Kidney epithelial cell (primary cell): Measurements from ENCODE around the gene PDLIM7. TPM values are rescaled to one million over a fixed set of nuclear protein-coding genes. Genes with fewer than 3 reads are reported as not detected.

Experiments
- DNase-seq: peaks from one replicate; pipeline ENCODE4 v3.0.0-alpha.2; 2010; ENCODE audit warnings: low read depth
- H3K27me3 ChIP-seq: 2 replicates; pipeline ENCODE4 v1.6.0; 2011; ENCODE audit warnings: low read length; ENCODE audit not compliant: control insufficient read depth, insufficient read depth
- H3K36me3 ChIP-seq: 2 replicates; pipeline ENCODE4 v1.5.1; 2011; ENCODE audit warnings: low read length; ENCODE audit not compliant: control insufficient read depth, insufficient read depth
- H3K4me3 ChIP-seq: 2 replicates; pipeline ENCODE4 v1.5.1; 2011; ENCODE audit warnings: low read depth, mild to moderate bottlenecking, control low read depth, low read length
- total RNA-seq: library from RNA; depleted of rRNA; stranded (reverse); fragments of >200 nt; gene quantifications from 2 replicates; pipeline ENCODE4 v1.2.3, GENCODE V29; 2015
- TF ChIP-seq, protein P1 (sequence below): IDR thresholded peaks from 2 replicates; pipeline ENCODE4 v1.5.1; 2011; ENCODE audit warnings: mild to moderate bottlenecking, moderate library complexity, low read length, control low read depth, inconsistent platforms; ENCODE audit not compliant: insufficient read depth, poor library complexity, severe bottlenecking

PDLIM7 gene
- total RNA-seq, 1 donor from 2014 or later: 467 TPM

DNA sequence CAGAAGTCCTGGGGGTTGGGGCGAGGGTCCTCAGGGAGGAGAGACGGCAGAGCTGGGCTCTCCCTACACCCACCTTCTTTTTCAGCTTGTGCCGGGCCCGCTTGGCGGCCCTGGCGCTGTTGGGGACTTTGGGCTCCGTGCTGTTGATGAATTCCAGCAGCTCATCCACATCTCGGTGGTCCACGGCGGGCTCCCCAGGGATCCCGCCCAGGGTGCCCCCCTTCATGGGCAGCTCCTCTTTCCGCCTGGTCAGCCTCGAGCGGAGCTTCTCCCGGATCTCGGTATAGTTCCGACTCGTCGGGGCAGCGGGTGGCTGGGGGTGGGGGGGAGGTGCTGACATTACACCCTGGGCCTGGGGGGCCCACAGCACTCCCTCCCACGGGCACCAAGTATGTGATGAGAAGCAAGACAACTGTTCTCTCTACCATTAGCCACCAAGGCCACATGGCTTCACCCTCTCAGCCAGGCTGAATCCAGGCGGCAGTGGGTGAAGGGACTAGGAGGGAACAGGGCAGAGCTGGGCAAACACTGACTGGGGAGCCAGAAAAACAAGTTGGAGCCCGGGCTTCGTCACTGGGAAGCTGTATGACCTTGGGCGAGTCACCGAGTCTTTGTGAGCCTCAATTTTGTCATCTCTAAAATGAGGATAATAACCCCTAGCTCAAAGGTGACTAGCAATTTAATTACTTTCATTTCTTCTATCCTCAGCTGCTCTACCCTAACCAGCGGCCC lies 34.0 kb upstream of the PDLIM7 start:
- Histone ChIP-seq H3K4me3 (no peak overlapping the region), H3K27me3 (no peaks in the 10 kb centered on the region), H3K36me3 (peaks cover 5% of the 10 kb centered on the region)
- no peak for DNase-seq
- TF ChIP-seq, protein P1, sequence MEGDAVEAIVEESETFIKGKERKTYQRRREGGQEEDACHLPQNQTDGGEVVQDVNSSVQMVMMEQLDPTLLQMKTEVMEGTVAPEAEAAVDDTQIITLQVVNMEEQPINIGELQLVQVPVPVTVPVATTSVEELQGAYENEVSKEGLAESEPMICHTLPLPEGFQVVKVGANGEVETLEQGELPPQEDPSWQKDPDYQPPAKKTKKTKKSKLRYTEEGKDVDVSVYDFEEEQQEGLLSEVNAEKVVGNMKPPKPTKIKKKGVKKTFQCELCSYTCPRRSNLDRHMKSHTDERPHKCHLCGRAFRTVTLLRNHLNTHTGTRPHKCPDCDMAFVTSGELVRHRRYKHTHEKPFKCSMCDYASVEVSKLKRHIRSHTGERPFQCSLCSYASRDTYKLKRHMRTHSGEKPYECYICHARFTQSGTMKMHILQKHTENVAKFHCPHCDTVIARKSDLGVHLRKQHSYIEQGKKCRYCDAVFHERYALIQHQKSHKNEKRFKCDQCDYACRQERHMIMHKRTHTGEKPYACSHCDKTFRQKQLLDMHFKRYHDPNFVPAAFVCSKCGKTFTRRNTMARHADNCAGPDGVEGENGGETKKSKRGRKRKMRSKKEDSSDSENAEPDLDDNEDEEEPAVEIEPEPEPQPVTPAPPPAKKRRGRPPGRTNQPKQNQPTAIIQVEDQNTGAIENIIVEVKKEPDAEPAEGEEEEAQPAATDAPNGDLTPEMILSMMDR: no peak

DNA sequence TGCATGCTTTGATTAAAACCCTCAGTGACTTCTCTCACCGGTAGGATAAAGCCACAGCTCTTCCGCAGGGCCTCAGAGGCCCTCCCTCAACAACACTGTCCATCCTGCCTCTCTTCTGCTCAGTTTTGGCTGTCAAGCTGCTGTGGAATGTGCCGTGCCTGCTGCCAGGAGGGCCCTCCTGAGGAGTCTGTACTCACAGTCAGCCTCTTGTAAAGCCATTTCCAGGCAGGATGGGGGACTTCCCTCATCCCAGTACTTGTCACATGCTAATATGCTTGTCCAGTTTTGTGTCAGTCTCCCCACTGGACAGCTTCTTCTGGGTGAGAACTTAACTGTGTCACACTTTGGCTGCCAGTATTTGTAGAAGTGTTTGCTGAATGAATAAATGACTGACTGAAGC lies 33.2 kb upstream of the PDLIM7 start:
- Histone ChIP-seq H3K4me3 (no peak overlapping the region), H3K27me3 (no peaks in the 10 kb centered on the region), H3K36me3 (peaks cover 5% of the 10 kb centered on the region)
- TF ChIP-seq, protein P1: no peak
- no peak for DNase-seq

DNA sequence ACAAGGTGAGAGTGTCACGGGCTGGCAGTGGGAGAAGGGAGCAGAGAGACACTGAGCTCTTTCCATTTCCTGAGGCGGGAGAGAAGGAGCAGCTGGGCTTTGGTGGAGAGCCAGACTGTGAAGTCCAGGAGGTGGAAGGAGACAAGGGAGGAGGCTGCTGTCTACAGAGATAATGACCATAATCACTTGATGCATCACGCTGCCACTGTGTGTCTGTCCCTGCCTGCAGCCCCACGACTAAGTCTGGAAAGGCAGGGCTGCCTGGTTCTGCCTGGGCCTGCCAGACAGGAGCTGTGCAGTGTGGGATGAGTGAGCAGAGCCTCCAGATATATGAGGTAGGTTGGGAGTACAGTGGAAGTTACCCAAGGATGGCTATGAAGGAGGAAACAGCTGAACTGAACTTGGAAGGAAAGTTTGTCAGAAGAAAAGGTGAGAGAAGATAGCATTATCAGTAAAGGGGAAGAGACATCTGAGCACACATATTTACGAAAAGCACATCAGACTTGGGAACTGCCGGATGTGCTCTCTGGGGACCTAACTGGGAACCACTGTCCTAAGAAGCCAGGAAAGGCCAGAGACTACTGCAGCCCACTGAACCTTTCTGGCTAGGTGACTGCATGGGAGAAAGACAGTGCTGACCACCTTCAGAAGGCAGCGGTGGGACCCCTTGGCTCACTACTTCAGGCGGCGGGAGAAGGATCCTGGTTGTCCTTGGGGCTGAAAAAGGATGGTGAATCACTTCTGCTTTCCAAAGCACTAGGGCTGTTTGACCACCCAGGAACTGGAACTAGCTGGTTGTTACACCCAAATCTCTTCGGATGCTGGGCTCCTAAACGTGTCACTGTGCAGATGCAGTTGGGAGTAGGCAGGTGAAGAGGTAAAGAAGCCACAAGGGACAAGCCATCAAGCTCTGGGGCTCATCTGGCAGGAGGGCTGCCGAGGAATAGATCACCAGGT lies 32.1 kb upstream of the PDLIM7 start:
- TF ChIP-seq, protein P1: no peak
- Histone ChIP-seq H3K36me3 (peaks cover 7% of the 10 kb centered on the region), H3K27me3 (no peaks in the 10 kb centered on the region), H3K4me3 (no peak overlapping the region)
- no peak for DNase-seq

DNA sequence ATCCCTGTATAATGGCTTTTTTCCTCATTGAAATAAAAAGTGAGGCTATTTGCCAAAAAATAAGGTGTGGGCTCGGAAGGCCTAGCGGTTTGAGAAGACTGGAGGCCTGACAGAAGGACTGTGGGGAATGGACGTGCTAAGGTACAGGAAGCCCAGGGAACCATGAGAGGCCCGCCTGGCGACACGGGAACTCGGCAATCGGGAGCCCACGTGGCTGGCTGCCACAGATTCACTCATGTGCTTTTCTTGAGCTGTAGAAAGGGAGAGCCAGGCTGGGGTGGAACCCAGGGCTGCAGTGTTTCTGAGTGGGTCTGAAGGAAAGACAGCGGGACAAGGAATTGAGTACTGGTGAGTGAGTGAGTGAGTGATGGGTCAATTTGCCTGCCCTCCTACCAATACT lies 31.2 kb upstream of the PDLIM7 start:
- peaks cover 7% of the 10 kb centered on the region for H3K36me3 ChIP-seq
- TF ChIP-seq, protein P1: no peak
- no peak overlapping the region for H3K4me3 ChIP-seq
- DNase-seq: no peak
- no peaks in the 10 kb centered on the region for H3K27me3 ChIP-seq

DNA sequence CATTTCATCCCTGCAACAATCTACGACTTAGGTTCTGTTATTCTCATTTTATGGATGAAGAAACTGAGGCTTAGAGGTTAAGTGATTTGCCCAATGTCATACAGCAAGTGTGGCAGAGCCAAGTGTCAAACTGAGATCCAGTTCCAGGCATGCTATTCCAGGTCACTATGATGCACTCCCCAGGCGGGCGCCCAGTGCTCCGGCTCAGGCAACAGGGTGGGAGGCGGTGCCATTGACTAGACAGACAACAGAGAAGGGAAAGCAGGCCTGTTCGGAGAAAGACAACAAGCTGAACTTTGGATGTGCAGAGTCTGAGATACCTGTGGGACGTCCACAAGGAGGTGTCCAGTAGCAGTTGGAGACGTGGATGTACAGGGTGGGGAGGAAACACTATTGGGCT lies 30.2 kb upstream of the PDLIM7 start:
- Histone ChIP-seq H3K27me3 (no peaks in the 10 kb centered on the region), H3K4me3 (no peak overlapping the region), H3K36me3 (peaks cover 7% of the 10 kb centered on the region)
- DNase-seq: no peak
- TF ChIP-seq, protein P1: no peak
